HepG2 (cell line): ENCODE measurements around the gene NAE1. TPM values are rescaled to one million over a fixed set of nuclear protein-coding genes. Genes with fewer than 3 reads are reported as not detected.

Source experiments
- ATAC-seq: fragments of 200-7000 bp; cut with Tn5 transposase; 3 replicates; pipeline ENCODE4 v1.9.1; 2020; ENCODE audit warnings: mild to moderate bottlenecking, moderate library complexity
- BruUV-seq: library from RNA; stranded (reverse); fragments of 400-500 nt; replicated peaks from 2 replicates; lab custom pipeline; 2021; lab: Mats Ljungman, UMichigan
- CTCF ChIA-PET: fragments of 300-600 bp; formaldehyde crosslinking; extraction: SDS; loops from one replicate; lab custom pipeline; 2021; ENCODE audit warnings: low total read pairs, inconsistent platforms, low intra/inter-chr PET ratio; lab: Yijun Ruan, JAX
- POLR2A ChIA-PET: fragments of 350-600 bp; sonication (Branson Sonifier 250); formaldehyde crosslinking; loops from one replicate; lab custom pipeline; 2020; ENCODE audit warnings: antibody characterized with exemption, inconsistent platforms; lab: Yijun Ruan, JAX
- DNase-seq: peaks from one replicate; pipeline ENCODE4 v3.0.0-alpha.2; 2015; ENCODE audit warnings: low spot score
- FAIRE-seq: peaks from 3 replicates; lab custom pipeline; 2011; peaks lifted over from hg19 to GRCh38; lab: Jason Lieb, UNC
- H2AFZ ChIP-seq: one replicate; pipeline ENCODE4 v1.6.1; 2011; ENCODE audit warnings: low read length, inconsistent platforms
- H3K27ac ChIP-seq: fragments of 300-600 bp; 3 replicates; pipeline ENCODE4 v1.8.0; 2011; ENCODE audit warnings: mixed run types, mild to moderate bottlenecking, mixed read lengths, low read length, inconsistent platforms; ENCODE audit not compliant: insufficient read depth; ENCODE audit errors: extremely low read length
- H3K27me3 ChIP-seq, 2 experiments: fragments of 200-600 bp in 1 of 2; 2 replicates in 1 of 2; 3 replicates in 1 of 2; pipeline versions ENCODE4 v1.6.0 to v1.8.0; 2011; ENCODE audit warnings: low read length in 2 of 2, mild to moderate bottlenecking in 2 of 2, moderate library complexity in 2 of 2, inconsistent platforms in 1 of 2; ENCODE audit not compliant: insufficient read depth in 2 of 2, control insufficient read depth in 1 of 2
- H3K36me3 ChIP-seq, 2 experiments: fragments of 200-600 bp in 1 of 2; replicated peaks in 1 of 2; 2 replicates in 1 of 2; 3 replicates in 1 of 2; pipeline versions ENCODE4 v1.5.1 to v1.8.0; 2011; ENCODE audit warnings: low read length in 2 of 2, inconsistent platforms in 1 of 2; ENCODE audit not compliant: insufficient read depth in 2 of 2, control insufficient read depth in 1 of 2
- H3K4me1 ChIP-seq: 2 replicates; pipeline ENCODE4 v1.5.1; 2012; ENCODE audit warnings: low read length, inconsistent platforms; ENCODE audit not compliant: insufficient read depth
- H3K4me2 ChIP-seq: 2 replicates; pipeline ENCODE4 v1.6.0; 2011; ENCODE audit warnings: low read depth, low read length, inconsistent platforms
- H3K4me3 ChIP-seq, 3 experiments: fragments of 200-600 bp in 1 of 3; sonication (generic), shearing (Covaris generic) in 1 of 3; replicated peaks in 1 of 3; 2 replicates each; pipeline ENCODE4 v1.5.1; 2011 to 2016; ENCODE audit warnings: low read length in 3 of 3, inconsistent platforms in 2 of 3, low read depth in 2 of 3, mild to moderate bottlenecking in 2 of 3, control low read depth in 1 of 3, mixed read lengths in 1 of 3; ENCODE audit not compliant: insufficient read depth in 1 of 3
- H3K79me2 ChIP-seq: one replicate; pipeline ENCODE4 v1.6.1; 2011; ENCODE audit warnings: low read length, inconsistent platforms; ENCODE audit not compliant: insufficient read depth
- H3K9ac ChIP-seq: 2 replicates; pipeline ENCODE4 v1.6.0; 2011; ENCODE audit warnings: mild to moderate bottlenecking, low read depth, low read length, inconsistent platforms; ENCODE audit not compliant: insufficient read depth
- H3K9me3 ChIP-seq: 2 replicates; pipeline ENCODE4 v1.5.1; 2012; ENCODE audit warnings: mild to moderate bottlenecking, low read length
- H4K20me1 ChIP-seq: 2 replicates; pipeline ENCODE4 v1.6.0; 2011; ENCODE audit warnings: inconsistent platforms, mild to moderate bottlenecking, low read length, moderate library complexity; ENCODE audit not compliant: insufficient read depth
- HMGA1 ChIP-seq: sonication (generic); formaldehyde crosslinking; conservative IDR thresholded peaks from 2 replicates; pipeline ENCODE4 v1.4.0; 2020; ENCODE audit warnings: missing genetic modification reagents
- MXI1 ChIP-seq: IDR thresholded peaks from 3 replicates; pipeline ENCODE4 v1.6.1; 2012; ENCODE audit warnings: low read depth, low read length, inconsistent platforms, borderline replicate concordance
- NFE2 ChIP-seq: sonication (generic); formaldehyde crosslinking; IDR thresholded peaks from 2 replicates; pipeline ENCODE4 v1.4.0; 2020; ENCODE audit warnings: missing genetic modification reagents
- NR2F1 ChIP-seq, 2 experiments: fragments of 450-650 bp in 1 of 2; formaldehyde crosslinking in 1 of 2; IDR thresholded peaks; 2 replicates each; pipeline versions ENCODE4 v1.5.0 to v1.6.1; 2016 to 2020; ENCODE audit warnings: mild to moderate bottlenecking in 1 of 2, missing compliant biosample characterization in 1 of 2, missing genetic modification reagents in 1 of 2, moderate library complexity in 1 of 2
- SIN3A ChIP-seq: IDR thresholded peaks from 2 replicates; pipeline ENCODE4 v1.6.1; 2011; ENCODE audit warnings: low read depth, mild to moderate bottlenecking, control low read depth, low read length, borderline replicate concordance
- ZBTB34 ChIP-seq: sonication (generic); formaldehyde crosslinking; IDR thresholded peaks from 2 replicates; pipeline ENCODE4 v1.8.0; 2022; ENCODE audit warnings: mild to moderate bottlenecking, missing genetic modification reagents
- ZNF383 ChIP-seq: sonication (generic); formaldehyde crosslinking; IDR thresholded peaks from 2 replicates; pipeline ENCODE4 v1.4.0; 2020; ENCODE audit warnings: missing genetic modification reagents, mild to moderate bottlenecking, borderline replicate concordance
- ZNF546 ChIP-seq: sonication (generic); formaldehyde crosslinking; conservative IDR thresholded peaks from 2 replicates; pipeline ENCODE4 v1.8.1; 2023; ENCODE audit warnings: mild to moderate bottlenecking, missing genetic modification reagents
- ZNF609 ChIP-seq: sonication (generic); formaldehyde crosslinking; IDR thresholded peaks from 2 replicates; pipeline ENCODE4 v1.4.0; 2020; ENCODE audit warnings: mild to moderate bottlenecking, missing genetic modification reagents, borderline replicate concordance
- ZNF724P ChIP-seq: sonication (generic); formaldehyde crosslinking; IDR thresholded peaks from 2 replicates; pipeline ENCODE4 v1.8.0; 2022; ENCODE audit warnings: missing genetic modification reagents, borderline replicate concordance
- ZNF766 ChIP-seq: sonication (generic); formaldehyde crosslinking; IDR thresholded peaks from 2 replicates; pipeline ENCODE4 v1.5.0; 2020; ENCODE audit warnings: missing genetic modification reagents, borderline replicate concordance
- ZNF790 ChIP-seq: sonication (generic); formaldehyde crosslinking; IDR thresholded peaks from 2 replicates; pipeline ENCODE4 v1.8.0; 2022; ENCODE audit warnings: missing genetic modification reagents, mild to moderate bottlenecking, borderline replicate concordance
- ZSCAN29 ChIP-seq: sonication (generic); formaldehyde crosslinking; conservative IDR thresholded peaks from 2 replicates; pipeline ENCODE4 v1.4.0; 2020; ENCODE audit warnings: mild to moderate bottlenecking, missing genetic modification reagents
- ZSCAN31 ChIP-seq: sonication (generic); formaldehyde crosslinking; IDR thresholded peaks from 2 replicates; pipeline ENCODE4 v1.5.0; 2020; ENCODE audit warnings: low read depth, mild to moderate bottlenecking, missing genetic modification reagents
- WGBS: methylation state at CpG from one replicate; pipeline ENCODE4 v1.1.6; 2017; ENCODE audit warnings: low lambda C conversion rate; 5-methylcytosine and 5-hydroxymethylcytosine counted together
- in situ Hi-C: cut with HindIII; loops from 2 replicates; pipeline ENCODE4 v1.10.0; 2017; ENCODE audit warnings: low pct_unique_long_range_greater_than_20kb; ENCODE audit not compliant: extremely low pct_ligation_motif_present
- intact Hi-C: fragments of 100-400 bp; cut with micrococcal nuclease; formaldehyde crosslinking; loops from one replicate; pipeline ENCODE4 v1.10.0; 2022; ENCODE audit not compliant: unreplicated experiment
- polyA plus RNA-seq, 8 experiments: library from polyadenylated mRNA; depleted of rRNA in 3 of 8; stranded (reverse) in 7 of 8; unstranded in 1 of 8; fragments of >200 nt; fragmentation: Illumina TruSeq in 4 of 8; extraction: Trizol in 4 of 8; gene quantifications; 2 replicates each; pipeline versions ENCODE4 v1.2.1 to v1.2.3, GENCODE V29; 2011 to 2016; ENCODE audit warnings: low read depth in 4 of 8, missing spikeins in 1 of 8, mixed read lengths in 1 of 8; ENCODE audit not compliant: insufficient read depth in 1 of 8
- total RNA-seq, 5 experiments: library from RNA; depleted of rRNA; stranded (reverse); fragments of >200 nt; fragmentation: Illumina TruSeq; extraction: Trizol; gene quantifications; 2 replicates each; pipeline ENCODE4 v1.2.3, GENCODE V29; 2016; ENCODE audit warnings: low read depth in 1 of 5

Gene NAE1
- total and polyA plus RNA-seq, 2 of the 13 experiments (the other 11 are each of a cell fraction or from before 2014, with no cell fraction given) = 95.7 to 206 TPM

- H3K27ac ChIP-seq = no peak overlapping the region
- TF ChIP-seq ZNF790 (no peak), ZNF609 (no peak), MXI1 (no peak), NFE2 (CRISPR knock-in tag) (no peak), ZNF766 (CRISPR knock-in tag) (no peak), NR2F1 (CRISPR knock-in tag; IDR thresholded peaks at IDR 0.05) (no peak), SIN3A (no peak), ZSCAN31 (no peak), ZNF546 (CRISPR knock-in tag) (no peak), ZBTB34 (no peak), ZNF383 (CRISPR knock-in tag) (no peak), HMGA1 (CRISPR knock-in tag) (no peak), ZSCAN29 (CRISPR knock-in tag) (no peak), ZNF724P (CRISPR knock-in tag) (no peak)
- DNase-seq (no peak), ATAC-seq (peak; percentile 11; the same call in 2 of the 3 replicates), FAIRE-seq (no peak)
- no peak overlapping the region for H2AFZ ChIP-seq
- WGBS = 51% methylated on average over 2 of the region's 2 CpGs
- H3K4me1 ChIP-seq = peaks cover 15% of the 10 kb centered on the region; the same call in 1 of the 2 replicates
- BruUV-seq = no TSS peak
- POLR2A ChIA-PET = interaction anchor here (0.8 kb wide), 1 partner anchor 12 kb away, joined by 3 read pairs; the partner anchor contains the start of gene NAE1
- in situ Hi-C loops (no loop called here), intact Hi-C loops (loop anchor here (10.0 kb wide), 1 partner anchor 88 kb away; the partner anchor contains the start of gene DYNC1LI2)
- CTCF ChIA-PET = no interaction called here
- H3K9ac ChIP-seq = no peak overlapping the region
- no peak overlapping the region for H3K4me2 ChIP-seq
- H3K79me2 ChIP-seq = no peaks in the 10 kb centered on the region
- H3K27me3 ChIP-seq = peaks cover 7 to 63% of the 10 kb centered on the region in 2 experiments; a peak in 4 of 5 replicates
- H3K36me3 ChIP-seq = no peaks in the 10 kb centered on the region
- H3K9me3 ChIP-seq = no peaks in the 10 kb centered on the region
- H4K20me1 ChIP-seq = no peaks in the 10 kb centered on the region
- H3K4me3 ChIP-seq = no peak overlapping the region
Measured at GRCh38 chr16:66843191-66843590, 12.4 kb upstream of the NAE1 start.
